ENCODE measurements around the gene VPS26C. TPM values are rescaled to one million over a fixed set of nuclear protein-coding genes. Genes with fewer than 3 reads are reported as not detected.

Gene VPS26C
- total and polyA plus RNA-seq, 2 of the 13 experiments (the other 11 are each of a cell fraction or from before 2014, with no cell fraction given), result 30.3 to 39.7 TPM

GRCh38 chr21:37266515-37267221, 466 bp downstream of the VPS26C start (continued):
- TF ChIP-seq GLI4 (CRISPR knock-in tag; IDR thresholded peaks at IDR 0.05; ENCODE audit: borderline replicate concordance) (0 out of 2 replicates have a peak, but pooled peaks have one; percentile 62), ZNF569 (CRISPR knock-in tag; IDR thresholded peaks at IDR 0.05; ENCODE audit: borderline replicate concordance) (no peak), ZUFSP (CRISPR knock-in tag; IDR thresholded peaks at IDR 0.05; ENCODE audit: borderline replicate concordance) (no peak), POGZ (CRISPR knock-in tag; IDR thresholded peaks at IDR 0.05) (no peak), XBP1 (CRISPR knock-in tag; IDR thresholded peaks at IDR 0.05) (no peak), KMT2A (CRISPR knock-in tag; IDR thresholded peaks at IDR 0.05) (no peak), ZNF552 (CRISPR knock-in tag; IDR thresholded peaks at IDR 0.05; ENCODE audit: borderline replicate concordance) (no peak), ATF7-NPFF (CRISPR knock-in tag; IDR thresholded peaks at IDR 0.05; ENCODE audit: low read depth) (no peak), ZNF652 (CRISPR knock-in tag; IDR thresholded peaks at IDR 0.05; ENCODE audit: borderline replicate concordance, low read depth) (no peak), TOPORS (CRISPR knock-in tag; IDR thresholded peaks at IDR 0.05) (no peak; the same call in 1 of the 2 replicates), CSRNP2 (CRISPR knock-in tag; conservative IDR thresholded peaks at IDR 0.05; ENCODE audit: low read depth) (no peak)
- TF ChIP-seq, protein P1, sequence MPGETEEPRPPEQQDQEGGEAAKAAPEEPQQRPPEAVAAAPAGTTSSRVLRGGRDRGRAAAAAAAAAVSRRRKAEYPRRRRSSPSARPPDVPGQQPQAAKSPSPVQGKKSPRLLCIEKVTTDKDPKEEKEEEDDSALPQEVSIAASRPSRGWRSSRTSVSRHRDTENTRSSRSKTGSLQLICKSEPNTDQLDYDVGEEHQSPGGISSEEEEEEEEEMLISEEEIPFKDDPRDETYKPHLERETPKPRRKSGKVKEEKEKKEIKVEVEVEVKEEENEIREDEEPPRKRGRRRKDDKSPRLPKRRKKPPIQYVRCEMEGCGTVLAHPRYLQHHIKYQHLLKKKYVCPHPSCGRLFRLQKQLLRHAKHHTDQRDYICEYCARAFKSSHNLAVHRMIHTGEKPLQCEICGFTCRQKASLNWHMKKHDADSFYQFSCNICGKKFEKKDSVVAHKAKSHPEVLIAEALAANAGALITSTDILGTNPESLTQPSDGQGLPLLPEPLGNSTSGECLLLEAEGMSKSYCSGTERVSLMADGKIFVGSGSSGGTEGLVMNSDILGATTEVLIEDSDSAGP (CRISPR knock-in tag; IDR thresholded peaks at IDR 0.05; ENCODE audit: borderline replicate concordance), result no peak
- TF ChIP-seq, protein P2, sequence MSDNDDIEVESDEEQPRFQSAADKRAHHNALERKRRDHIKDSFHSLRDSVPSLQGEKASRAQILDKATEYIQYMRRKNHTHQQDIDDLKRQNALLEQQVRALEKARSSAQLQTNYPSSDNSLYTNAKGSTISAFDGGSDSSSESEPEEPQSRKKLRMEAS (IDR thresholded peaks at IDR 0.05), result no peak
- TF ChIP-seq, protein P3, sequence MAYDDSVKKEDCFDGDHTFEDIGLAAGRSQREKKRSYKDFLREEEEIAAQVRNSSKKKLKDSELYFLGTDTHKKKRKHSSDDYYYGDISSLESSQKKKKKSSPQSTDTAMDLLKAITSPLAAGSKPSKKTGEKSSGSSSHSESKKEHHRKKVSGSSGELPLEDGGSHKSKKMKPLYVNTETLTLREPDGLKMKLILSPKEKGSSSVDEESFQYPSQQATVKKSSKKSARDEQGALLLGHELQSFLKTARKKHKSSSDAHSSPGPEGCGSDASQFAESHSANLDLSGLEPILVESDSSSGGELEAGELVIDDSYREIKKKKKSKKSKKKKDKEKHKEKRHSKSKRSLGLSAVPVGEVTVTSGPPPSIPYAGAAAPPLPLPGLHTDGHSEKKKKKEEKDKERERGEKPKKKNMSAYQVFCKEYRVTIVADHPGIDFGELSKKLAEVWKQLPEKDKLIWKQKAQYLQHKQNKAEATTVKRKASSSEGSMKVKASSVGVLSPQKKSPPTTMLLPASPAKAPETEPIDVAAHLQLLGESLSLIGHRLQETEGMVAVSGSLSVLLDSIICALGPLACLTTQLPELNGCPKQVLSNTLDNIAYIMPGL (CRISPR knock-in tag; IDR thresholded peaks at IDR 0.05; ENCODE audit: borderline replicate concordance in 1 of 2, low read depth in 1 of 2), result no peak

Data from HepG2 (cell line).